Gastroesophageal sphincter (tissue), 3 donors: ENCODE results near the gene UMPS.
"Not testable (repeated sequence)": the region's sequence is repeated elsewhere in the genome, so short reads cannot be mapped to it uniquely, and the experiment has no call there.

ENCODE experiments used
- EP300 ChIP-seq: sonication (generic); formaldehyde crosslinking; IDR thresholded peaks from one replicate; pipeline ENCODE4 v1.6.1; 2017; ENCODE audit warnings: antibody characterized with exemption, mild to moderate bottlenecking
- POLR2A ChIP-seq, 2 donors: fragments of 450-650 bp; IDR thresholded peaks; one replicate each; pipeline ENCODE4 v1.6.1; 2017; ENCODE audit warnings: antibody characterized with exemption in 2 of 2, mild to moderate bottlenecking in 2 of 2, moderate library complexity in 1 of 2
- POLR2AphosphoS5 ChIP-seq: sonication (generic); formaldehyde crosslinking; IDR thresholded peaks from one replicate; pipeline ENCODE4 v1.6.1; 2017; ENCODE audit warnings: antibody characterized with exemption
- TF ChIP-seq, protein P1 (sequence below), 4 experiments: fragments of 200-600 bp in 2 of 4; fragments of 450-650 bp in 2 of 4; sonication (generic) in 1 of 4; IDR thresholded peaks; one replicate each; pipeline ENCODE4 v1.5.1; 2017 to 2019; ENCODE audit warnings: antibody characterized with exemption in 4 of 4, mild to moderate bottlenecking in 2 of 4, moderate library complexity in 2 of 4

GRCh38 chr3:124782377-124782712 is 52.1 kb downstream of the UMPS start:
- TF ChIP-seq, protein P1, sequence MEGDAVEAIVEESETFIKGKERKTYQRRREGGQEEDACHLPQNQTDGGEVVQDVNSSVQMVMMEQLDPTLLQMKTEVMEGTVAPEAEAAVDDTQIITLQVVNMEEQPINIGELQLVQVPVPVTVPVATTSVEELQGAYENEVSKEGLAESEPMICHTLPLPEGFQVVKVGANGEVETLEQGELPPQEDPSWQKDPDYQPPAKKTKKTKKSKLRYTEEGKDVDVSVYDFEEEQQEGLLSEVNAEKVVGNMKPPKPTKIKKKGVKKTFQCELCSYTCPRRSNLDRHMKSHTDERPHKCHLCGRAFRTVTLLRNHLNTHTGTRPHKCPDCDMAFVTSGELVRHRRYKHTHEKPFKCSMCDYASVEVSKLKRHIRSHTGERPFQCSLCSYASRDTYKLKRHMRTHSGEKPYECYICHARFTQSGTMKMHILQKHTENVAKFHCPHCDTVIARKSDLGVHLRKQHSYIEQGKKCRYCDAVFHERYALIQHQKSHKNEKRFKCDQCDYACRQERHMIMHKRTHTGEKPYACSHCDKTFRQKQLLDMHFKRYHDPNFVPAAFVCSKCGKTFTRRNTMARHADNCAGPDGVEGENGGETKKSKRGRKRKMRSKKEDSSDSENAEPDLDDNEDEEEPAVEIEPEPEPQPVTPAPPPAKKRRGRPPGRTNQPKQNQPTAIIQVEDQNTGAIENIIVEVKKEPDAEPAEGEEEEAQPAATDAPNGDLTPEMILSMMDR (IDR thresholded peaks at IDR 0.05) = not testable (repeated sequence)
- TF ChIP-seq POLR2AphosphoS5; EP300; POLR2A (IDR thresholded peaks at IDR 0.05): not testable (repeated sequence)
